Measurements from ENCODE around the gene LASP1NB.
"Not testable (repeated sequence)": the region's sequence is repeated elsewhere in the genome, so short reads cannot be mapped to it uniquely, and the experiment has no call there.

The LASP1NB gene

DNA sequence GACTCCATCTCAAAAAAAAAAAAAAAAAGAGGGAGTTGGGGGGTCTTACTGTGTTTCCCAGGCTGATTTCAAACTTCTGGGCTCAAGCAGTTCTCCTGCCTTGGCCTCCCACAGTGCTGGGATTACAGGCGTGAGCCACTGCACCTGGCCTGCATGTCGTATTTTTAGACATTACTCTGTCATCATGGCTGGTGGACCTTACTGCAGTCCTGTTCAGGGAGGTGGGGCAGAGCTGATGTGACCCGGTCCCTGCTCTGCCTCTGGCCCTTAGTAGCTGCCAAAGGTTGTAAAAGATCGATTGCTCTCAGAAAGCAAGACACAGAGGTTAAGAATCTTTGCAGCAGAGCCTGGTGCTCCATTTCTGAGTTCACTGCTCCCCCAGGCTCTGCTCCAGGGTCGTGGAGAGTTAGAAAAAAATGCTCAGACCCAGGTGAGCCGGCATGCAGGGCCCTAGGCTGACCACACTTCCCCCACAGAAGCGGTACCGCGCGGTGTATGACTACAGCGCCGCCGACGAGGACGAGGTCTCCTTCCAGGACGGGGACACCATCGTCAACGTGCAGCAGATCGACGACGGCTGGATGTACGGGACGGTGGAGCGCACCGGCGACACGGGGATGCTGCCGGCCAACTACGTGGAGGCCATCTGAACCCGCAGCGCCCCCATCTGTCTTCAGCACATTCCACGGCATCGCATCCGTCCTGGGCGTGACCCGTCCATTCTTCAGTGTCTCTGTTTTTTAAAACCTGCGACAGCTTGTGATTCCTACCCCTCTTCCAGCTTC is 7.1 kb upstream of the LASP1NB start:
- no peak for DNase-seq (ENCODE audit: low read depth)

DNA sequence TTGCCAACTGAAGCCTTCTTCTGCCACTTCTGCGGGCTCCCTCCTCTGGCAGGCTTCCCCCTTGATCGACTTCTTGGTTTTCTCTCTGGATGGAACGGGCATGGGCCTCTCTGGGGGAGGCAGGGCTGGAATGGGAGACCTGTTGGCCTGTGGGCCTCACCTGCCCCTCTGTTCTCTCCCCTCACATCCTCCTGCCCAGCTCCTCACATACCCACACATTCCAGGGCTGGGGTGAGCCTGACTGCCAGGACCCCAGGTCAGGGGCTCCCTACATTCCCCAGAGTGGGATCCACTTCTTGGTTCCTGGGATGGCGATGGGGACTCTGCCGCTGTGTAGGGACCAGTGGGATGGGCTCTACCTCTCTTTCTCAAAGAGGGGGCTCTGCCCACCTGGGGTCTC is 6.5 kb upstream of the LASP1NB start:
- DNase-seq (ENCODE audit: low read depth): no peak

DNA sequence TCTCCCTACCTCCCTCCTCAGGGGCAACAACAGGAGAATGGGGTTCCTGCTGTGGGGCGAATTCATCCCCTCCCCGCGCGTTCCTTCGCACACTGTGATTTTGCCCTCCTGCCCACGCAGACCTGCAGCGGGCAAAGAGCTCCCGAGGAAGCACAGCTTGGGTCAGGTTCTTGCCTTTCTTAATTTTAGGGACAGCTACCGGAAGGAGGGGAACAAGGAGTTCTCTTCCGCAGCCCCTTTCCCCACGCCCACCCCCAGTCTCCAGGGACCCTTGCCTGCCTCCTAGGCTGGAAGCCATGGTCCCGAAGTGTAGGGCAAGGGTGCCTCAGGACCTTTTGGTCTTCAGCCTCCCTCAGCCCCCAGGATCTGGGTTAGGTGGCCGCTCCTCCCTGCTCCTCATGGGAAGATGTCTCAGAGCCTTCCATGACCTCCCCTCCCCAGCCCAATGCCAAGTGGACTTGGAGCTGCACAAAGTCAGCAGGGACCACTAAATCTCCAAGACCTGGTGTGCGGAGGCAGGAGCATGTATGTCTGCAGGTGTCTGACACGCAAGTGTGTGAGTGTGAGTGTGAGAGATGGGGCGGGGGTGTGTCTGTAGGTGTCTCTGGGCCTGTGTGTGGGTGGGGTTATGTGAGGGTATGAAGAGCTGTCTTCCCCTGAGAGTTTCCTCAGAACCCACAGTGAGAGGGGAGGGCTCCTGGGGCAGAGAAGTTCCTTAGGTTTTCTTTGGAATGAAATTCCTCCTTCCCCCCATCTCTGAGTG is 5.9 kb upstream of the LASP1NB start:
- no peak for DNase-seq (ENCODE audit: low read depth)

DNA sequence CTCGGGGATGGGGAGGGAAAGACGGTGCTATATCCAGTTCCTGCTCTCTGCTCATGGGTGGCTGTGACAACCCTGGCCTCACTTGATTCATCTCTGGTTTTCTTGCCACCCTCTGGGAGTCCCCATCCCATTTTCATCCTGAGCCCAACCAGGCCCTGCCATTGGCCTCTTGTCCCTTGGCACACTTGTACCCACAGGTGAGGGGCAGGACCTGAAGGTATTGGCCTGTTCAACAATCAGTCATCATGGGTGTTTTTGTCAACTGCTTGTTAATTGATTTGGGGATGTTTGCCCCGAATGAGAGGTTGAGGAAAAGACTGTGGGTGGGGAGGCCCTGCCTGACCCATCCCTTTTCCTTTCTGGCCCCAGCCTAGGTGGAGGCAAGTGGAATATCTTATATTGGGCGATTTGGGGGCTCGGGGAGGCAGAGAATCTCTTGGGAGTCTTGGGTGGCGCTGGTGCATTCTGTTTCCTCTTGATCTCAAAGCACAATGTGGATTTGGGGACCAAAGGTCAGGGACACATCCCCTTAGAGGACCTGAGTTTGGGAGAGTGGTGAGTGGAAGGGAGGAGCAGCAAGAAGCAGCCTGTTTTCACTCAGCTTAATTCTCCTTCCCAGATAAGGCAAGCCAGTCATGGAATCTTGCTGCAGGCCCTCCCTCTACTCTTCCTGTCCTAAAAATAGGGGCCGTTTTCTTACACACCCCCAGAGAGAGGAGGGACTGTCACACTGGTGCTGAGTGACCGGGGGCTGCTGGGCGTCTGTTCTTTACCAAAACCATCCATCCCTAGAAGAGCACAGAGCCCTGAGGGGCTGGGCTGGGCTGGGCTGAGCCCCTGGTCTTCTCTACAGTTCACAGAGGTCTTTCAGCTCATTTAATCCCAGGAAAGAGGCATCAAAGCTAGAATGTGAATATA is 4.8 kb upstream of the LASP1NB start:
- no peak for DNase-seq (ENCODE audit: low read depth)

DNA sequence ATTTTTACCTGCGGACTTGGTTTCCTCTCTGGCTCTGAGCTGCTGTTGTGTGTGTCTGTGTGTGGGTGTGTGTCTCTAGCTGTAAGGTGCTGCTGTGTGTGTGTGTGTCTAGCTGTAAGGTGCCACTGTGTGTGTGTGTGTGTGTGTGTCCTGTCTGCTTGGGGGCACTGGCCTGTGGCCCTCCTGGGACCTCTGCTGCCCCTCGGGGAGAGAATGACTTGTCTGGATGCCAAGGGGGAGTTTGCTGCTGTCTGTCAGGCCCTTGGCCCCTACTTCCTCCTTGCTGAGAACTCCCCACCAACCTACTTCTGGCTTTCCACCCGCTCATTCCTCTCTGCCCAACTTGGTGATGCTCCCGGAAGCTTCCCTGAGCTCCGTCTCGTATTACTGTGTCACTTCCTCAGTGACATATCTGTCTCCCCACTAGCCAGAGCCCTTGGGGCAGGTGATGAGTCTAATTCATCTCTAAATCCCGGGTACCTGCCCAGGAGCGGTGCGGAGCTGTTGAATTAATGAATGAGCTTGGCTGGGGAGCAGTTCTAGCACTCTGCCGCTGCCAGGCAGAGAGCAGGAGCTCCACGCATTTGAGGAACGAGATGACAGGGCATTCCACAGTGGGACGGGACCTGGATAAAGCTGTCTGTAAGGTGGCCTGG is 3.5 kb upstream of the LASP1NB start:
- no peak for DNase-seq (ENCODE audit: low read depth)

DNA sequence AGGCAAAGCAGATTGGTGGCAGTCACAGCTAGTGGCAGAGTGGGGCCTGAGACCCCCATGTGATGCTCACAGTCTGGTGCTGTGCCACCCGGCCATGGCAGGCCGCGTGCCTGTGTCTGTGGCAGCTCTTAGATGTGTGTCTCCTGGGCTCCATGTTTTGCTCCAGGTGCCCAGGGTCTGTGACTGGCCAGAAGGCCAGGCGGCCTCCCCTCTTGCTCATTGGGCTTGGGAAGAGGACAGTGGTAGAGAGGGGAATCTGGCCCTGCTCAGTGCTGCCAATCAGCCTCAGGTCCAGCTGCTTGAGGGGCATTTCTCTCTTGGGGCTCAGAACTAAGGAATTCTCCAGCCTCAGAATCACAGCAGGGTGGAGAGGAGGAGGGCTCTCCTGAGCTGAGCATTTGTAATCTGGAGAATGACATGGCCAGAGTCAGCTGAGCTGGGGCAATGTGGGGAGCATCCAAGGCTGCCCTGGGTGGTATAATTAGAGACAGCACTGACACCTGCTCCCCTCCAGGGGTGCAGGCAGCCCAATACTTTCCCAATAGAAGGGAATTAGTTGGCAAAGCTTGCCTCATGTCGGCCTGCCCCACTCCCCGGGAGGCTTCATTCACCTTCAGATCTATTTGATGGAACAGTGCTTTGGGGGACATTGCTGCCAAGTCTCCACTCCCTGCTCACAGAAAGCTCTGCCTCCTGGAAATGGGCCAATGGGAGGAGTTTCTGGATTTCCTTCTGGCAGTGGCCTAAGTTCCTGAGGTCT is 2.7 kb upstream of the LASP1NB start:
- DNase-seq (ENCODE audit: low read depth): no peak

DNA sequence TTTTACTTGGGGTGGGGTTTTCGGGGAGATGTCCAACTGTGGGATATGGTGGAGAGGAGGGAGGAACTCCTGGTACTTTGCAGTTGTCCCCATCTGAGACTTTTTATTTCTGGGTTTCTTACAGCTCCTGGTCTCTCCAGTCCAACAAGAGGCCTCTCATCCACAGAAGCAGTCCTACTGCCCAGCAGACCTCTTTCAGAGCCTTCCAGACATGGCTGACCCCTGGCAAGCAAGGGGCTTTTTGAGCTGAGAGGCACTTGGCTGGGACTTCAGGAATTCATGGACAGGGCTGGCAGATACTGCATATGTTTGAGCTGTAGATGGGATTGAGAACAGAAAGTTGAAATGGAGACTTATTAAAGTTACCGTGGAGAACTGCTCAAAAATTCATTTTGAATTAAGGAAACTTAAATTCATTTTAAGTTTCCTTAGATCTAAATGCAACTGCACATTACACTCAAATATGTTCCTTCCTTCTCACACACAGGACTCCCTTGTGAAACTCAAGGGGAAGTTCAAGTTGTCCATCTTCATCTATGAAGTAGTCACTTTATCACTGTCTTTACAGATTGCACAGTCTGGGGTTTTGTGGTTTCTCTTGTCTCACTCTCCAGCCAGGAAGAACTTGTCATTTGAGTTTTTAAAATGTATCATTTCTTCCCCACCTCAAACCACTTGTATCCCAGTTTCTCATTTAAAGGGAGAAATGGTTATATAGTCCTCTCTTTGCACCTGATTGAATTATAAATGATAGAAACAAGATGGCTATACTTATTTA is 1.1 kb downstream of the LASP1NB start:
- DNase-seq (ENCODE audit: low read depth): no peak

DNA sequence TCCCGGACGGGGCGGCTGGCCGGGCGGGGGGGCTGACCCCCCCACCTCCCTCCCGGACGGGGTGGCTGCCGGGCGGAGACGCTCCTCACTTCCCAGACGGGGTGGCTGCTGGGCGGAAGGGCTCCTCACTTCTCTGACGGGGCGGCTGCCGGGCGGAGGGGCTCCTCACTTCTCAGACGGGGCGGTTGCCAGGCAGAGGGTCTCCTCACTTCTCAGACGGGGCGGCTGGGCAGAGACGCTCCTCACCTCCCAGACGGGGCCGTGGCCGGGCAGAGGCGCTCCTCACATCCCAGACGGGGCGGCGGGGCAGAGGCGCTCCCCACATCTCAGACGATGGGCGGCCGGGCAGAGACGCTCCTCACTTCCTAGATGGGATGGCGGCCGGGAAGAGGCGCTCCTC is 5.4 kb downstream of the LASP1NB start:
- not testable (repeated sequence) for DNase-seq (ENCODE audit: low read depth)

DNA sequence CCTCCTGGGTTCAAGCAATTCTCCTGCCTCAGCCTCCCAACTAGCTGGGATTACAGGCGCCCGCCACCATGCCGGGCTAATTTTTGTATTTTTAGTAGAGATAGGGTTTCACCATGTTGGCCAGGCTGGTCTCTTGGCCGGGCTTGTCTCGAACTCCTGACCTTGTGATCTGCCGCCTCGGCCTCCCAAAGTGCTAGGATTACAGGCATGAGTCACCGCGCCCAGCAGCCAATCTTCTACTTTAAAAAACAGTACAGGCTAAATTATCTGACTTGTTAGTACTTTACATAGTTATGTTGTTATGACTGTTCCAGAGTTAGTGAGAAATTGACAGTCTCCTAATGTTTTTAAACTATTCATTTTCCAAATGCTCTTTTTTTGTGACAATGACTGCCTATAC is 8.5 kb downstream of the LASP1NB start:
- DNase-seq (ENCODE audit: low read depth): not testable (repeated sequence)

DNA sequence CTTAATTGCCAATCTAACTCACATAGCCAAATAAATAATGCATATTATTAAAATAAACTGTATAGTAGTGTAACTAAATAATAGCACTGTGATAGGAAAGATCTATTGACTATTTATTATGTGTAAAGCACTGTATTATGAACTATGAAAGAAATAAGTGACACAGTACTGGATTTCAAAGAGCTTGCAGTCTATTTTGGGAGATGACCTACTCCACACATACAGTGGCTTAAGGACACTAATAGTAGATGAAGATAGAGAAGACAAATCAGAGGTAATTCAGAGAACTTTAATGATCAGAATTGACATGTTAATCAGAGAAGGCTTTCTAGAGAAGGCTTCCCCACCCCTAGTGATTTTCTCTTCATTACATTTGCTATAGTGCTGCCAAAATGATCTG is 14.6 kb downstream of the LASP1NB start:
- DNase-seq (ENCODE audit: low read depth): no peak

DNA sequence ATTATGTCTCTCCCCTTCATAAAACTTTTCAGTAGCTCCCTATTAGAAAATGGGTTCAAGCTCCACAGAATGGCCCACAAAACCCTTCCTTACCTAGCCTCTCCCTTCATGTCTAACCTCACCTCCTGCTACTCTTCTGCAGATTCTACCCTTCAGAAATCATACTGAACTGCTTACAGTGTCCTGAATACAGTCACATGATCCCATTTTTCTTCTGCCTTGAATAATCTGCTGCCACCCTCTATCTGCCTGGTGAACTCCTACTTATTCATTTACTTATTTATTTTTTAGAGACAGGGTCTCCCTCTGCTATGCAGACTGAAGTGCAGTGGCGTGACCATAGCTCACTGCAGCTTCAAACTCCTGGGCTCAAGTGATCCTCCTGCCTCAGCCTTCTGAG is 15.0 kb downstream of the LASP1NB start:
- no peak for DNase-seq (ENCODE audit: low read depth)

DNA sequence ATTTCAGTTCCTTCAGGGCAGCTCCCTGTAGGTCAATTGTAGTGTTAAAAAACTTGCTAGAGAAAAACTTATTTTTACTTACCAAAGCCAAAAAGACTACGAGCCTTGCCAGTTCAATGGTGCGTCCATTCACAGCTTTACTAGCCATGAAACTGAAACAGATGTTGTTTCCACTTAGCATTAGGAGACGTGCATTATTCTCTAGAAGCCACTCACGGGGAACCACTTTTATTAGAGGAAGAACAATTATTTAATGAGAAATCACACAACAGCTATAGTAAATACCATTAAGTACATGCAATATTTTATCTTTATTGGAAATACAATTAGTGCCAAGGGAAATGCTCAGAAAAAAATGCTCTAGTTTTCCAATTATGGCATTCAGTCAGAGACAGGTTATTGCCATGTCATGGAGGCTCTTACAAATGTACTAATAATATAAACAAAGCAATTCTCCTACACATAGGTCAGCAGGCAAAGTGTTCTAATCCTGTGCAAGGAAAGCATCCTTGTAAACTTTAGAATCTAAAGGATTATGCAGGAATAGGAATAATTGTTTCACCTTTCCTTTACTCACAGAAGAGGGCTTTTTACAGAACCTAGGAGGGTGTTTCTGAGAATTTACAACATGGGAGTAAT is 17.4 kb downstream of the LASP1NB start:
- no peak for DNase-seq (ENCODE audit: low read depth)

DNA sequence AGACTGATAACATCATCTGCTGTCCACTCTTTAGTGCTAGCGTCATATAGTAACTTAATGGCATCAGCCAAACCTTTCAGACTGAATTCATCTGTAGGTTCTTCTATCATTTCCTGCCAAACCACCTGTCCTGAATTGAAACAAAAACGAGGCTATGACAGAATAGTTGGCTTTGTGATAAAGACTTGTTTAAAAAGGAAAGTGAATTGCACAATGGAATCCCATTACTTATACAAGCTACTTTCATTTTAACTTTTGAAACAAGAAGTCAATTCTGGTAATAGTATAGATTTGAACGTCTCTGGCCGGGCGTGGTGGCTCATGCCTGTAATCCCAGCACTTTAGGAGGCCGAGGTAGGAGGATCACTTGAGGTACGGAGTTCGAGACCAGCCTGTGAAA is 18.2 kb downstream of the LASP1NB start:
- no peak for DNase-seq (ENCODE audit: low read depth)

DNA sequence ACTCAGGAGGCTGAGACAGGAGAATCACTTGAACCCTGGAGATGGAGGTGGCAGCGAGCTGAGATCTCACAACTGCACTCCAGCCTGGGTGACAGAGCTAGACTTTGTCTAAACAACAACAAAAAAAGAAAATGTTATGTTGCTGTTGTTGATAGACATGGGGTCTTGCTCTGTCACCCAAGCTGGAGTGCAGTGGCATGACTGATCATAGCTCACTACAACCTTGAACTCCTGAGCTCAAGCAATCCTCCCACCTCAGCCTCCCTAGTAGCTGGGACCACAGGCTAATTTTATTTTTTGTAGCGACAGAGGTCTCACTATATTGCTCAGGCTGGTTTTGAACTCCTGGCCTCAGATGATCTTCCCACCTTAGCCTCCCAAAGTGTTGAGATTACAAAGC is 21.8 kb downstream of the LASP1NB start:
- DNase-seq (ENCODE audit: low read depth): no peak

DNA sequence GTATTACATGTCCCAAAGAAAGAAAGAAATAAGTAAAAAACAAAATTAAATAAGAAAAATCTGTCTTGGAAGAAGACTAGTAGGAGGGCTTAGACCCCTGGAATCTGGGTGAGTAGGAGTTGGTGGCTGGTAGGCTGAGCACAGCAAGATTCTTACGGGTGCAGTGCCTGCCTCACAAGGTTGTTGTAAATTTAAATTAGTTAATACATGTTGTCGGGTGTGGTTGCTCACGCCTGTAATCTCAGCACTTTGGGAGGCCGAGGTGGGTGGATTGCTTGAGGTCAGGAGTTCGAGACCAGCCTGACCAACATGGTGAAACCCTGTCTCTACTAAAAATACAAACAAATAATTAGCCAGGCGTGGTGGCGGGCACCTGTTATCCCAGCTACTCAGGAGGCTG is 28.4 kb downstream of the LASP1NB start:
- DNase-seq (ENCODE audit: low read depth): not testable (repeated sequence)

DNA sequence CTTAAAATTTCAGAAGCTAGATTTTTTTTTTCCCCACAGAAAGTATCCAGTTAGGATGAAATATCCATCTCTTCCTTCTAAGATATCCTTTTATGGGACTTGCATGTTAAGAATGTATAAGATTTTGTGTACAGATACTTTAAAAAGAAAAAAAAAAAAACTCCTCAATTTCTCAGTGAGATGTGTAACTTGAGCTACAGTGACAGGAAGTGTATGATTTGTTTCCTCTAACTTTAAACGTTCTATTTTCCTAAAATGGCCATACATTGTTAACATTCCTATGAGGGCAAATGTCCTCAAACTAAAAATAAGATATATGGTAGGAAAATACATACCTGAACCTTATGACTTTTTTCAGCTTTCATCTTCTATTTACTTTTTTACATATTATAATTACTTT is 32.9 kb downstream of the LASP1NB start:
- DNase-seq (ENCODE audit: low read depth): no peak

DNA sequence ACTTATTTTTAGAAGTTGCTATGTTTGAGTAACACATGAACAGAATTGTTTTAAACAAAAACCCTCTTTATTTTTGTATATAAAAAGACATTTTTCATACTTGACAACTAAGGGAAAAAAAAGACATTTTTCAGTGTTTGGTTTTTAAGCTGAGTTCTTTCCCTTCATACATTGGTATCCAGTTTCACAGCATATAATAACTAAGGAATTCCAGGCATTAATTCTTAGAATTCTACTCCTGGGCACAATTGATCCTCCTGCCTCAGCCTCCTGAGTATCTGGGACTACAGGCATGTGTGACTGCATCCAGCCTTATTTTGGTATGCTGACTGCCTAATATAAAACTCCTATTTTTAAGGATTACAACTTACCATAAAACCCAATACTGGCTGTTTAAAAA is 33.3 kb downstream of the LASP1NB start:
- no peak for DNase-seq (ENCODE audit: low read depth)

DNA sequence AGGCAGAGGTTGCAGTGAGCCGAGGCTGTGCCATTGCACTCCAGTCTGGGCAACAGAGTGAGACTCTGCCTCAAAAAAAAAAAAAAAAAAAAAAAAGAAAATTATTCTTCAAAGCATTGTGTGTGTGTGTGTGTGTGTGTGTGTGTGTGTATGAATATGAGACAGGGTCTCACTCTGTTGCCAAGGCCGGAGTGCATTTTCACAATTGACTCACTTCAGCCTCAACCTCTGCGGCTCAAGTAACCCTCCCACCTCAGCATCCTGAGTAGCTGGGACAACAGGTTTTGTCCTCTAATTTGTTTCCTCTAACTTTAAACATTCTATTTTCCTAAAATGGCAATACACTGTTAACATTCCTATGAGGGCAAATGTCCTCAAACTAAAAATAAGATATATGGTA is 34.1 kb downstream of the LASP1NB start:
- DNase-seq (ENCODE audit: low read depth): no peak

DNA sequence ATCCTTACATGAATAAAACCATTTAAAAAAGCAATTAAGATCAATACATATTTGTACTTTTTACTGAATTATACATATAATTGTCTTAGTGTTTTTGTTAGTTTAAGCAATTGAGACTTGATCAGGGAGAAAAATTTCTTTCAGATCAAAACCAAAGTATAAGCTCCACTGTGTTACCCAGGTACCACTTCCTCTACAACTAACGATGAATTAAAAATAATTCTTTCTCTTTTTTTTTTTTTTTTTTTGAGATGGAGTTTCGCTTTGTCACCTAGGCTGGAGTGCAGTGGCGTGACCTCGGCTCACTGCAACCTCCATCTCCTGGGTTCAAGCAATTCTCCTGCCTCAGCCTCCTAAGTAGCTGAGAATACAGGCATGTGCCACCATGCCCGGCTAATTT is 35.0 kb downstream of the LASP1NB start:
- no peak for DNase-seq (ENCODE audit: low read depth)

DNA sequence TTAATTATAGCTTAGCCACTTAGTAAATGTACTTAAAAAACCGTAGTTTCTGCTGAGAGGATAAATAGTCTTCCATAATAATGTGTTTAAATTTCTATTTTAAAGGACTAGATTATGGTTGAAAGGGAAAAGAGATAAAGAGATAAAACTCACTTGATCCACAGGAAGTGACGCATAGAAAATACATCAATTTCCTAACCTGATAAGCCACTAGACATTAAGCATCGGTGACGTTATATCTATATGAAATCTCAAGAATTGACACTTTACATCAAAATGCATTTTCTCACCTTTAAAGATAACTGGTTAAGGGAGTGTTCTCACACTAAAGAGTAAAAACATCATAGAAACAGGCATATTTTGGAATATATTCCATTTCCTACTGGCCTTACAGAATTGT is 36.0 kb downstream of the LASP1NB start:
- DNase-seq (ENCODE audit: low read depth): no peak

Measured in activated T-cell treated with anti-CD3 and anti-CD28 coated beads for 48 hours (primary cell).